Suprapubic skin (tissue), 4 donors: ENCODE data around the gene FAM120C.

Experiments used
- POLR2A ChIP-seq, 2 donors: fragments of 450-650 bp; IDR thresholded peaks; one replicate each; pipeline ENCODE4 v1.6.1; 2017; ENCODE audit warnings: antibody characterized with exemption in 2 of 2, mild to moderate bottlenecking in 2 of 2, moderate library complexity in 2 of 2
- POLR2AphosphoS5 ChIP-seq, 3 donors: sonication (generic); formaldehyde crosslinking; IDR thresholded peaks; one replicate each; pipeline ENCODE4 v1.6.1; 2017; ENCODE audit warnings: antibody characterized with exemption in 3 of 3

DNA sequence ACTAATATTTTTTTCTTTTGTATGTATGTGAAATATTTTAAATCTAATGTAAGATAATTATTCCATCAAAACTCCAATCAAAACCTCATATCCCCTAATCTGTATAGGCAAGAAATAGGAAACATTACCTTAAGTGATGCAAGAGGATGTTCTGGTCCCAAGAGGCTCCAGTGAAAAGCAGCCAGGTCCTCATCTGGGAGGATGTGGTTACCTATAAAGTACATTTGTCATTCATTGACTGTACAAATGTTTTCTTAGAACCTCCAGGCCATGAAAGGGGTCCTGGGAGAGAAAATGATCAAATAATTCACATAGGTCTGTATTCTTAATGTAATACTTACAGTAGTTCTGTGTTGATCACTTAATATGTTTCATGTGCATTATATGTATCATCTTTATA, 25.5 kb downstream of the FAM120C start:
- TF ChIP-seq POLR2AphosphoS5 (IDR thresholded peaks at IDR 0.05) = no peak
- no peak for TF ChIP-seq POLR2A (IDR thresholded peaks at IDR 0.05)
